ENCODE results near the gene FAM131B. TPM values are rescaled to one million over a fixed set of nuclear protein-coding genes. Genes with fewer than 3 reads are reported as not detected.

FAM131B gene
- total RNA-seq, 1 experiment from 2014 or later: 6.9 TPM

DNA sequence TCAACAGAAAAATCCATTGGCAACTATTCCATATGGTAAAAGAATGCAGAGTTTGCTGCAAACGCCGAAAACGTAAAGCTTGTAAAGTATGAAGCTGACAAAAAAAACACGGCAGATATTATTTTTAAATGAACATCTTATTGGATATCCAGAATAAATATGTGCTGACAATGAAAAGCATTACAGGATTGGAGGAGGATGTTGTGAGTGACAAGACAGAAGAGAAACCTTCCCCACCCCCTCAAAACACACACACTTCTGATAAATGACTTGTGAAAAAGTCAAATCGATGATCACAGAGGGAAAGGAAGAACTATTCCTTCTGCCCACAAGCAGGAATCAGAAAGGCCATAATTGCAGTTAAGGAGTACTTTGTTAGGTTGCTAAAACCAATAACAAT is 14.6 kb downstream of the FAM131B start:
- CTCF ChIA-PET: no interaction called here
- TF ChIP-seq CTCF (conservative IDR thresholded peaks at IDR 0.05; ENCODE audit: low read depth, low read length) (no peak), EZH2phosphoT487 (IDR thresholded peaks at IDR 0.05; ENCODE audit: borderline replicate concordance, low read length) (no peak), EZH2 (IDR thresholded peaks at IDR 0.05; ENCODE audit: low read length, unreplicated experiment) (no peak)
- intact Hi-C loops (cut with micrococcal nuclease): no loop called here

GRCh38 chr7:143346018-143346417 is 16.5 kb downstream of the FAM131B start:
- no peak for ATAC-seq
- Histone ChIP-seq H3K27me3 (ENCODE audit: low read length) (no peaks in the 10 kb centered on the region), H3K27ac (ENCODE audit: low read length) (no peak overlapping the region), H2AFZ (ENCODE audit: low read length) (no peak overlapping the region), H3F3A (ENCODE audit: low read length, unreplicated experiment) (no peaks in the 10 kb centered on the region), H3K9me2 (replicated peaks; ENCODE audit: low read length) (no peaks in the 10 kb centered on the region), H3K36me3 (ENCODE audit: low read depth, low read length) (no peaks in the 10 kb centered on the region), H3K4me1 (ENCODE audit: insufficient read depth, low read length) (no peaks in the 10 kb centered on the region), H3K79me2 (ENCODE audit: low read length) (no peaks in the 10 kb centered on the region), H4K20me1 (ENCODE audit: low read length) (no peaks in the 10 kb centered on the region), H3K9me3 (ENCODE audit: low read length) (no peaks in the 10 kb centered on the region), H3K9ac (ENCODE audit: low read length) (no peak overlapping the region), H3K4me3 (ENCODE audit: low read length) (no peak overlapping the region), H3K4me2 (ENCODE audit: low read length) (no peak overlapping the region)
- DNase-seq: no peak
- intact Hi-C loops (cut with micrococcal nuclease): no loop called here
- no peak for TF ChIP-seq EZH2 (IDR thresholded peaks at IDR 0.05; ENCODE audit: low read length, unreplicated experiment)
- no peak for TF ChIP-seq CTCF (conservative IDR thresholded peaks at IDR 0.05; ENCODE audit: low read depth, low read length)
- TF ChIP-seq EZH2phosphoT487 (IDR thresholded peaks at IDR 0.05; ENCODE audit: borderline replicate concordance, low read length): no peak
- ChIA-PET POLR2A (ENCODE audit: unreplicated experiment) (no interaction called here), CTCF (no interaction called here)
- BruUV-seq (replicated peaks): no TSS peak

More for the DNA sequence above, 14.6 kb downstream of the FAM131B start:
- Histone ChIP-seq H3K79me2 (ENCODE audit: low read length) (no peaks in the 10 kb centered on the region), H3K4me3 (ENCODE audit: low read length) (no peak overlapping the region), H3K4me1 (ENCODE audit: insufficient read depth, low read length) (no peaks in the 10 kb centered on the region), H3K9me3 (ENCODE audit: low read length) (no peaks in the 10 kb centered on the region), H3K27me3 (ENCODE audit: low read length) (no peaks in the 10 kb centered on the region), H4K20me1 (ENCODE audit: low read length) (no peaks in the 10 kb centered on the region), H3K27ac (ENCODE audit: low read length) (no peak overlapping the region), H3F3A (ENCODE audit: low read length, unreplicated experiment) (no peaks in the 10 kb centered on the region), H3K36me3 (ENCODE audit: low read depth, low read length) (no peaks in the 10 kb centered on the region), H2AFZ (ENCODE audit: low read length) (no peak overlapping the region), H3K9me2 (replicated peaks; ENCODE audit: low read length) (no peaks in the 10 kb centered on the region), H3K9ac (ENCODE audit: low read length) (no peak overlapping the region), H3K4me2 (ENCODE audit: low read length) (no peak overlapping the region)
- POLR2A ChIA-PET (ENCODE audit: unreplicated experiment): no interaction called here
- DNase-seq (no peak), ATAC-seq (no peak)
- BruUV-seq (replicated peaks): no TSS peak

DNA sequence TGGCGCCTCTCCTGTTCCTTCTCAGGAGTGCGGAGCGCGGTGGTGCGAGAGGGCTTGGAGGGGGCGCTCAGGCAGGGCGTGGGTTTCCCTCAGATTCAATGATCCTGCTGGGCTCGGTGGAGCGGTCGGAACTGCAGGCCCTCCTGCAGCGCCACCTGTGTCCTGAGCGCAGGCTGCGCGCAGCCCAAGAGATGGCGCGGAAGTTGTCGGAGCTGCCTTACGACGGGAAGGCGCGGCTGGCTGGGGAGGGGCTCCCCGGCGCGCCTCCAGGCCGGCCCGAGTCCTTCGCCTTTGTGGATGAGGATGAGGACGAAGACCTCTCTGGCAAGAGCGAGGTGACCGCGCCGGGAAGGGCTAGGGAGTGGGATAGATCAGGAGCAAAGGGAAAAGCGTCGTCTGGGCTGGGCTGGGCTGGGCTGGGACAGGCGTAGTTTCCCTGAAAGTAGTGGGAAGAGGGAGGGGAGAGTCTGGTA is 17.0 kb downstream of the FAM131B start:
- no peak for TF ChIP-seq CTCF (conservative IDR thresholded peaks at IDR 0.05; ENCODE audit: low read depth, low read length)
- Histone ChIP-seq H4K20me1 (ENCODE audit: low read length) (no peaks in the 10 kb centered on the region), H3K4me2 (ENCODE audit: low read length) (no peak overlapping the region), H3F3A (ENCODE audit: low read length, unreplicated experiment) (no peaks in the 10 kb centered on the region), H3K27me3 (ENCODE audit: low read length) (no peaks in the 10 kb centered on the region), H2AFZ (ENCODE audit: low read length) (no peak overlapping the region), H3K9me3 (ENCODE audit: low read length) (no peaks in the 10 kb centered on the region), H3K9me2 (replicated peaks; ENCODE audit: low read length) (no peaks in the 10 kb centered on the region), H3K36me3 (ENCODE audit: low read depth, low read length) (no peaks in the 10 kb centered on the region), H3K79me2 (ENCODE audit: low read length) (no peaks in the 10 kb centered on the region), H3K4me1 (ENCODE audit: insufficient read depth, low read length) (no peaks in the 10 kb centered on the region), H3K4me3 (ENCODE audit: low read length) (no peak overlapping the region), H3K9ac (ENCODE audit: low read length) (no peak overlapping the region), H3K27ac (ENCODE audit: low read length) (no peak overlapping the region)
- ChIA-PET POLR2A (ENCODE audit: unreplicated experiment) (no interaction called here), CTCF (no interaction called here)
- no peak for ATAC-seq
- intact Hi-C loops (cut with micrococcal nuclease): no loop called here
- no TSS peak for BruUV-seq (replicated peaks)
- no peak for DNase-seq

Measured in PC-3 (cell line).